ENCODE data around the gene PTGER1.
"Not testable (repeated sequence)": the region's sequence is repeated elsewhere in the genome, so short reads cannot be mapped to it uniquely, and the experiment has no call there.

The PTGER1 gene

DNA sequence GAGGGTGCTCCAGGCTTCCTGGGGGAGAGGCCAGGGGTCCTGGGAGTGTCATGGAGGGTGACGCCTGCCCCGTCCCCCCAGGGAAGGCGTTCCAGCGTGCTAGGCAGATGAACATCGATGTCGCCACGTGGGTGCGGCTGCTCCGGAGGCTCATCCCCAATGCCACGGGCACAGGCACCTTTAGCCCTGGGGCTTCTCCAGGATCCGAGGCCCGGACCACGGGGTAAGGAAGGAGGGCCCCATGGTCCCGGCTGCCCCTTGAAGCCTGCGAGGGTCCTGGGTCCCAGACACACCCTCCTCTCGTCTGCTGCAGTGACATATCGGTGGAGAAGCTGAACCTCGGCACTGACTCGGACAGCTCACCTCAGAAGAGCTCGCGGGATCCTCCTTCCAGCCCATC lies 11.4 kb downstream of the PTGER1 start:
- TF ChIP-seq ZNF565 (CRISPR knock-in tag; conservative IDR thresholded peaks at IDR 0.05; ENCODE audit: low read depth): no peak
- no peak for TF ChIP-seq TCF4 (CRISPR knock-in tag; IDR thresholded peaks at IDR 0.05; ENCODE audit: borderline replicate concordance)
- no peak for TF ChIP-seq BACH2 (CRISPR knock-in tag; IDR thresholded peaks at IDR 0.05; ENCODE audit: borderline replicate concordance)

DNA sequence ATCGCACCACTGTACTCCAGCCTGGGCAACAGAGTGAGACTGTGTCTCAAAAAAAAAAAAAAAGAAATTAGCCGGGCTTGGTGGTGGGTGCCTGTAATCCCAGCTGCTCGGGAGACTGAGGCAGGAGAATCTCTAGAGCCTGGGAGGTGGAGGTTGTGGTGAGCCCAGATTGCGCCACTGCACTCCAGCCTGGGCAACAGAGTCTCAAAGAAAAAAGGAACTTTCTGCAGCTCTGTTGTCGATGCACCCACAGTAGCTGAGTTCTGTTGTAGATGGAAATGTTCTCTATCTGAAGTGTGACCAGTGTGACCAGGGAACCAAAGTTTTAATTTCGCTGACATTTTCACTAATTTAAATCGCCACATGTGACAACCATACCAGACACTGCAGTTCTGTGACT lies 12.8 kb downstream of the PTGER1 start:
- ATAC-seq: not testable (repeated sequence)

More for the DNA sequence above, 11.4 kb downstream of the PTGER1 start:
- no peak for ATAC-seq

DNA sequence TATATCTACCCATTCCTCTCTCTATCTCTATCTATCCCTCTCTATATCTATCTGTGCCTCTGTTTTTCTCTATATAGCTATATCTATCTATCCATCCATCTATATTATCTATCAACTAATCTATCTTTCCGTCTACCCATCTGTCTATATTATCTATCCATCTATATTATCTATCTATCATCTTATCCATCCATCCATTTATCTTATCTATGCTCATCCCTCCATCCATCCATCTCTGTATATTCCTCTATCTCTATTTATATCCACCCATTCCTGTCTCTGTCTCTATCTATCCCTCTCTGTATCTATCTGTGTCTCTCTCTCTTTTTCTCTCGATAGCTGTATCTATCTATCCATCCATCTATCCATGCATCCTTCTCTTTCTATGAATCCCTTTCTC lies 14.2 kb downstream of the PTGER1 start:
- TF ChIP-seq, protein P1, sequence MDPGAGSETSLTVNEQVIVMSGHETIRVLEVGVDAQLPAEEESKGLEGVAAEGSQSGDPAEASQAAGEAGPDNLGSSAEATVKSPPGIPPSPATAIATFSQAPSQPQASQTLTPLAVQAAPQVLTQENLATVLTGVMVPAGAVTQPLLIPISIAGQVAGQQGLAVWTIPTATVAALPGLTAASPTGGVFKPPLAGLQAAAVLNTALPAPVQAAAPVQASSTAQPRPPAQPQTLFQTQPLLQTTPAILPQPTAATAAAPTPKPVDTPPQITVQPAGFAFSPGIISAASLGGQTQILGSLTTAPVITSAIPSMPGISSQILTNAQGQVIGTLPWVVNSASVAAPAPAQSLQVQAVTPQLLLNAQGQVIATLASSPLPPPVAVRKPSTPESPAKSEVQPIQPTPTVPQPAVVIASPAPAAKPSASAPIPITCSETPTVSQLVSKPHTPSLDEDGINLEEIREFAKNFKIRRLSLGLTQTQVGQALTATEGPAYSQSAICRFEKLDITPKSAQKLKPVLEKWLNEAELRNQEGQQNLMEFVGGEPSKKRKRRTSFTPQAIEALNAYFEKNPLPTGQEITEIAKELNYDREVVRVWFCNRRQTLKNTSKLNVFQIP (CRISPR knock-in tag; IDR thresholded peaks at IDR 0.05; ENCODE audit: borderline replicate concordance, low read depth): no peak
- TF ChIP-seq GLIS3 (CRISPR knock-in tag; IDR thresholded peaks at IDR 0.05) (no peak), SNAI2 (CRISPR knock-in tag; IDR thresholded peaks at IDR 0.05) (no peak), TOX (CRISPR knock-in tag; IDR thresholded peaks at IDR 0.05; ENCODE audit: borderline replicate concordance) (no peak), ESRRG (CRISPR knock-in tag; IDR thresholded peaks at IDR 0.05) (no peak), TCF4 (CRISPR knock-in tag; IDR thresholded peaks at IDR 0.05; ENCODE audit: borderline replicate concordance) (no peak), ZFP3 (CRISPR knock-in tag; IDR thresholded peaks at IDR 0.05) (no peak), ZC3H10 (CRISPR knock-in tag; IDR thresholded peaks at IDR 0.05) (no peak), ZFP30 (CRISPR knock-in tag; IDR thresholded peaks at IDR 0.05) (no peak), ISL1 (CRISPR knock-in tag; IDR thresholded peaks at IDR 0.05) (no peak)
- TF ChIP-seq, protein P2, sequence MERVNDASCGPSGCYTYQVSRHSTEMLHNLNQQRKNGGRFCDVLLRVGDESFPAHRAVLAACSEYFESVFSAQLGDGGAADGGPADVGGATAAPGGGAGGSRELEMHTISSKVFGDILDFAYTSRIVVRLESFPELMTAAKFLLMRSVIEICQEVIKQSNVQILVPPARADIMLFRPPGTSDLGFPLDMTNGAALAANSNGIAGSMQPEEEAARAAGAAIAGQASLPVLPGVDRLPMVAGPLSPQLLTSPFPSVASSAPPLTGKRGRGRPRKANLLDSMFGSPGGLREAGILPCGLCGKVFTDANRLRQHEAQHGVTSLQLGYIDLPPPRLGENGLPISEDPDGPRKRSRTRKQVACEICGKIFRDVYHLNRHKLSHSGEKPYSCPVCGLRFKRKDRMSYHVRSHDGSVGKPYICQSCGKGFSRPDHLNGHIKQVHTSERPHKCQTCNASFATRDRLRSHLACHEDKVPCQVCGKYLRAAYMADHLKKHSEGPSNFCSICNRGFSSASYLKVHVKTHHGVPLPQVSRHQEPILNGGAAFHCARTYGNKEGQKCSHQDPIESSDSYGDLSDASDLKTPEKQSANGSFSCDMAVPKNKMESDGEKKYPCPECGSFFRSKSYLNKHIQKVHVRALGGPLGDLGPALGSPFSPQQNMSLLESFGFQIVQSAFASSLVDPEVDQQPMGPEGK (CRISPR knock-in tag; IDR thresholded peaks at IDR 0.05; ENCODE audit: borderline replicate concordance): no peak
- TF ChIP-seq, protein P3, sequence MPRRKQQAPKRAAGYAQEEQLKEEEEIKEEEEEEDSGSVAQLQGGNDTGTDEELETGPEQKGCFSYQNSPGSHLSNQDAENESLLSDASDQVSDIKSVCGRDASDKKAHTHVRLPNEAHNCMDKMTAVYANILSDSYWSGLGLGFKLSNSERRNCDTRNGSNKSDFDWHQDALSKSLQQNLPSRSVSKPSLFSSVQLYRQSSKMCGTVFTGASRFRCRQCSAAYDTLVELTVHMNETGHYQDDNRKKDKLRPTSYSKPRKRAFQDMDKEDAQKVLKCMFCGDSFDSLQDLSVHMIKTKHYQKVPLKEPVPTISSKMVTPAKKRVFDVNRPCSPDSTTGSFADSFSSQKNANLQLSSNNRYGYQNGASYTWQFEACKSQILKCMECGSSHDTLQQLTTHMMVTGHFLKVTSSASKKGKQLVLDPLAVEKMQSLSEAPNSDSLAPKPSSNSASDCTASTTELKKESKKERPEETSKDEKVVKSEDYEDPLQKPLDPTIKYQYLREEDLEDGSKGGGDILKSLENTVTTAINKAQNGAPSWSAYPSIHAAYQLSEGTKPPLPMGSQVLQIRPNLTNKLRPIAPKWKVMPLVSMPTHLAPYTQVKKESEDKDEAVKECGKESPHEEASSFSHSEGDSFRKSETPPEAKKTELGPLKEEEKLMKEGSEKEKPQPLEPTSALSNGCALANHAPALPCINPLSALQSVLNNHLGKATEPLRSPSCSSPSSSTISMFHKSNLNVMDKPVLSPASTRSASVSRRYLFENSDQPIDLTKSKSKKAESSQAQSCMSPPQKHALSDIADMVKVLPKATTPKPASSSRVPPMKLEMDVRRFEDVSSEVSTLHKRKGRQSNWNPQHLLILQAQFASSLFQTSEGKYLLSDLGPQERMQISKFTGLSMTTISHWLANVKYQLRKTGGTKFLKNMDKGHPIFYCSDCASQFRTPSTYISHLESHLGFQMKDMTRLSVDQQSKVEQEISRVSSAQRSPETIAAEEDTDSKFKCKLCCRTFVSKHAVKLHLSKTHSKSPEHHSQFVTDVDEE (CRISPR knock-in tag; IDR thresholded peaks at IDR 0.05): no peak
- TF ChIP-seq, protein P4, sequence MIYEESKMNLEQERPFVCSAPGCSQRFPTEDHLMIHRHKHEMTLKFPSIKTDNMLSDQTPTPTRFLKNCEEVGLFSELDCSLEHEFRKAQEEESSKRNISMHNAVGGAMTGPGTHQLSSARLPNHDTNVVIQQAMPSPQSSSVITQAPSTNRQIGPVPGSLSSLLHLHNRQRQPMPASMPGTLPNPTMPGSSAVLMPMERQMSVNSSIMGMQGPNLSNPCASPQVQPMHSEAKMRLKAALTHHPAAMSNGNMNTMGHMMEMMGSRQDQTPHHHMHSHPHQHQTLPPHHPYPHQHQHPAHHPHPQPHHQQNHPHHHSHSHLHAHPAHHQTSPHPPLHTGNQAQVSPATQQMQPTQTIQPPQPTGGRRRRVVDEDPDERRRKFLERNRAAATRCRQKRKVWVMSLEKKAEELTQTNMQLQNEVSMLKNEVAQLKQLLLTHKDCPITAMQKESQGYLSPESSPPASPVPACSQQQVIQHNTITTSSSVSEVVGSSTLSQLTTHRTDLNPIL (CRISPR knock-in tag; IDR thresholded peaks at IDR 0.05; ENCODE audit: low read depth): no peak
- no peak for ATAC-seq

DNA sequence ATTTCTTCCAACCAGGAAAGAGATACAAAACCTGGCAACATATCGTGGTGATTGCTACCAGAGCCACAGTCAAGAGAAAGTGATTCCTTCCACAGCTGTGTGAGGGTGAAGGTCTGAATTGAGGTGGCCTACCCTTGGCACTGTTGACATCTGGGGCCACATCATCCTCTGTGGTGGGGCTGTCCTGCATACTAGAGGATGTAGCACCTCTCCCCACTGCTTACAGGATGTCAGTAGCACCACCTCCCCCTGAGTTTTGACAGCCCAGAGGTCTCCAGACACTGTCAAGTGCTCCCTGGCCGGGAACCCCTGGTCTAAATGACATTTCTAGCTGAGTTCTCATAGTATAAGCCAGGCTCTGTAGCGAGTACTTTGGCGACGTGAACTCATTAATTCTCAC lies 15.5 kb downstream of the PTGER1 start:
- ATAC-seq: no peak
- TF ChIP-seq OSR1 (CRISPR knock-in tag; IDR thresholded peaks at IDR 0.05): no peak
- TF ChIP-seq TCF4 (CRISPR knock-in tag; IDR thresholded peaks at IDR 0.05; ENCODE audit: borderline replicate concordance): no peak
- TF ChIP-seq ESRRG (CRISPR knock-in tag; IDR thresholded peaks at IDR 0.05): no peak
- TF ChIP-seq, protein P3 (CRISPR knock-in tag; IDR thresholded peaks at IDR 0.05): no peak
- TF ChIP-seq, protein P2 (CRISPR knock-in tag; IDR thresholded peaks at IDR 0.05; ENCODE audit: borderline replicate concordance): no peak
- no peak for TF ChIP-seq ISL1 (CRISPR knock-in tag; IDR thresholded peaks at IDR 0.05)
- TF ChIP-seq, protein P5, sequence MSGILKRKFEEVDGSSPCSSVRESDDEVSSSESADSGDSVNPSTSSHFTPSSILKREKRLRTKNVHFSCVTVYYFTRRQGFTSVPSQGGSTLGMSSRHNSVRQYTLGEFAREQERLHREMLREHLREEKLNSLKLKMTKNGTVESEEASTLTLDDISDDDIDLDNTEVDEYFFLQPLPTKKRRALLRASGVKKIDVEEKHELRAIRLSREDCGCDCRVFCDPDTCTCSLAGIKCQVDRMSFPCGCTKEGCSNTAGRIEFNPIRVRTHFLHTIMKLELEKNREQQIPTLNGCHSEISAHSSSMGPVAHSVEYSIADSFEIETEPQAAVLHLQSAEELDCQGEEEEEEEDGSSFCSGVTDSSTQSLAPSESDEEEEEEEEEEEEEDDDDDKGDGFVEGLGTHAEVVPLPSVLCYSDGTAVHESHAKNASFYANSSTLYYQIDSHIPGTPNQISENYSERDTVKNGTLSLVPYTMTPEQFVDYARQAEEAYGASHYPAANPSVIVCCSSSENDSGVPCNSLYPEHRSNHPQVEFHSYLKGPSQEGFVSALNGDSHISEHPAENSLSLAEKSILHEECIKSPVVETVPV (CRISPR knock-in tag; IDR thresholded peaks at IDR 0.05): no peak
- no peak for TF ChIP-seq ZC3H10 (CRISPR knock-in tag; IDR thresholded peaks at IDR 0.05)
- TF ChIP-seq PPARA (CRISPR knock-in tag; IDR thresholded peaks at IDR 0.05; ENCODE audit: borderline replicate concordance): no peak
- no peak for TF ChIP-seq ARNTL (CRISPR knock-in tag; IDR thresholded peaks at IDR 0.05; ENCODE audit: borderline replicate concordance, low read depth)
- no peak for TF ChIP-seq TOX (CRISPR knock-in tag; IDR thresholded peaks at IDR 0.05; ENCODE audit: borderline replicate concordance)
- no peak for TF ChIP-seq ZFP3 (CRISPR knock-in tag; IDR thresholded peaks at IDR 0.05)
- TF ChIP-seq ZNF565 (CRISPR knock-in tag; conservative IDR thresholded peaks at IDR 0.05; ENCODE audit: low read depth): no peak
- no peak for TF ChIP-seq ZNF70 (CRISPR knock-in tag; IDR thresholded peaks at IDR 0.05)

All from SK-N-SH treated with all-trans-retinoic acid at 6 μM for 48 hours (cell line).